ENCODE measurements around the gene TFAP2E. TPM values are rescaled to one million over a fixed set of nuclear protein-coding genes. Genes with fewer than 3 reads are reported as not detected.

Gene TFAP2E
- total and polyA plus RNA-seq, 4 donors, result 0.07 to 0.21 (median 0.09) TPM

- TF ChIP-seq HNF4A (conservative IDR thresholded peaks at IDR 0.05) (no peak), EGR1 (IDR thresholded peaks at IDR 0.05; ENCODE audit: low read depth in 2 of 2) (no peak), ATF3 (IDR thresholded peaks at IDR 0.05) (no peak), FOXA1 (IDR thresholded peaks at IDR 0.05) (no peak), MAX (IDR thresholded peaks at IDR 0.05) (no peak), NR2F2 (IDR thresholded peaks at IDR 0.05) (no peak), SP1 (IDR thresholded peaks at IDR 0.05) (no peak)
- TF ChIP-seq, protein P1, sequence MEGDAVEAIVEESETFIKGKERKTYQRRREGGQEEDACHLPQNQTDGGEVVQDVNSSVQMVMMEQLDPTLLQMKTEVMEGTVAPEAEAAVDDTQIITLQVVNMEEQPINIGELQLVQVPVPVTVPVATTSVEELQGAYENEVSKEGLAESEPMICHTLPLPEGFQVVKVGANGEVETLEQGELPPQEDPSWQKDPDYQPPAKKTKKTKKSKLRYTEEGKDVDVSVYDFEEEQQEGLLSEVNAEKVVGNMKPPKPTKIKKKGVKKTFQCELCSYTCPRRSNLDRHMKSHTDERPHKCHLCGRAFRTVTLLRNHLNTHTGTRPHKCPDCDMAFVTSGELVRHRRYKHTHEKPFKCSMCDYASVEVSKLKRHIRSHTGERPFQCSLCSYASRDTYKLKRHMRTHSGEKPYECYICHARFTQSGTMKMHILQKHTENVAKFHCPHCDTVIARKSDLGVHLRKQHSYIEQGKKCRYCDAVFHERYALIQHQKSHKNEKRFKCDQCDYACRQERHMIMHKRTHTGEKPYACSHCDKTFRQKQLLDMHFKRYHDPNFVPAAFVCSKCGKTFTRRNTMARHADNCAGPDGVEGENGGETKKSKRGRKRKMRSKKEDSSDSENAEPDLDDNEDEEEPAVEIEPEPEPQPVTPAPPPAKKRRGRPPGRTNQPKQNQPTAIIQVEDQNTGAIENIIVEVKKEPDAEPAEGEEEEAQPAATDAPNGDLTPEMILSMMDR (IDR thresholded peaks at IDR 0.05; ENCODE audit: low read depth, low read length, missing input control), result no peak
- TF ChIP-seq, protein P2, sequence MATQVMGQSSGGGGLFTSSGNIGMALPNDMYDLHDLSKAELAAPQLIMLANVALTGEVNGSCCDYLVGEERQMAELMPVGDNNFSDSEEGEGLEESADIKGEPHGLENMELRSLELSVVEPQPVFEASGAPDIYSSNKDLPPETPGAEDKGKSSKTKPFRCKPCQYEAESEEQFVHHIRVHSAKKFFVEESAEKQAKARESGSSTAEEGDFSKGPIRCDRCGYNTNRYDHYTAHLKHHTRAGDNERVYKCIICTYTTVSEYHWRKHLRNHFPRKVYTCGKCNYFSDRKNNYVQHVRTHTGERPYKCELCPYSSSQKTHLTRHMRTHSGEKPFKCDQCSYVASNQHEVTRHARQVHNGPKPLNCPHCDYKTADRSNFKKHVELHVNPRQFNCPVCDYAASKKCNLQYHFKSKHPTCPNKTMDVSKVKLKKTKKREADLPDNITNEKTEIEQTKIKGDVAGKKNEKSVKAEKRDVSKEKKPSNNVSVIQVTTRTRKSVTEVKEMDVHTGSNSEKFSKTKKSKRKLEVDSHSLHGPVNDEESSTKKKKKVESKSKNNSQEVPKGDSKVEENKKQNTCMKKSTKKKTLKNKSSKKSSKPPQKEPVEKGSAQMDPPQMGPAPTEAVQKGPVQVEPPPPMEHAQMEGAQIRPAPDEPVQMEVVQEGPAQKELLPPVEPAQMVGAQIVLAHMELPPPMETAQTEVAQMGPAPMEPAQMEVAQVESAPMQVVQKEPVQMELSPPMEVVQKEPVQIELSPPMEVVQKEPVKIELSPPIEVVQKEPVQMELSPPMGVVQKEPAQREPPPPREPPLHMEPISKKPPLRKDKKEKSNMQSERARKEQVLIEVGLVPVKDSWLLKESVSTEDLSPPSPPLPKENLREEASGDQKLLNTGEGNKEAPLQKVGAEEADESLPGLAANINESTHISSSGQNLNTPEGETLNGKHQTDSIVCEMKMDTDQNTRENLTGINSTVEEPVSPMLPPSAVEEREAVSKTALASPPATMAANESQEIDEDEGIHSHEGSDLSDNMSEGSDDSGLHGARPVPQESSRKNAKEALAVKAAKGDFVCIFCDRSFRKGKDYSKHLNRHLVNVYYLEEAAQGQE (IDR thresholded peaks at IDR 0.05), result no peak
- Histone ChIP-seq H3K9ac (ENCODE audit: low read depth in 1 of 2, low read length in 2 of 2) (no peak overlapping the region), H3K4me3 (ENCODE audit: low read depth in 1 of 3, low read length in 3 of 3) (no peak overlapping the region), H3K36me3 (ENCODE audit: control insufficient read depth in 4 of 4, insufficient read depth in 3 of 4, low read depth in 1 of 4, low read length in 3 of 4) (peaks cover 0 to 4% (median 0%) of the 10 kb centered on the region in 4 donors), H3K4me1 (ENCODE audit: control insufficient read depth in 4 of 4, insufficient read depth in 4 of 4, low read length in 3 of 4) (peaks cover 0 to 10% (median 5%) of the 10 kb centered on the region in 4 donors), H3K27me3 (ENCODE audit: control insufficient read depth in 4 of 4, insufficient read depth in 4 of 4, low read length in 3 of 4) (no peaks in the 10 kb centered on the region), H3K27ac (ENCODE audit: low read depth in 1 of 2, low read length in 2 of 2) (no peak overlapping the region), H3K9me3 (ENCODE audit: control insufficient read depth in 4 of 4, low read length in 3 of 4) (no peaks in the 10 kb centered on the region)
- WGBS, result 96% methylated on average over 2 of the region's 2 CpGs
- DNase-seq (ENCODE audit: low spot score), result no peak
Observed at GRCh38 chr1:35536556-35537162, 36.5 kb upstream of the TFAP2E start.

DNA sequence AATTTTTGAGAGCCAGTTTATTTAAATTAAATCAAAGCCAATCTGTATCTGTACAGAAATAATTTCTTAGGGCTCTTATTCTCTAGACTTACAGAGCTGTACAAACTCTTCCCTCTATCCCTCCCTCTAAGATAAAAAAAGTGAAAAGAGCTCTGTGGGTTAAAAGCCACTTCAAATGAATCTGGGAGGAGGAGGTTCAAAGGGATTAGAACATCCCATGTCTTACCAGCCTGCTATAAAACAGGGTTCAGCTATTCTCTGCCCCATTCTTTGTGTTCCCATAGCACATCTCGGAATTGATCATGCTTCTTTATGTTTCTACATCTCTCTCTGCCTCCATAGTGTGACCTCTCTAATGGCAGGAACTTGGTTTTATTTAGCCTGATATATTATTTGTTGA is 35.3 kb upstream of the TFAP2E start:
- no peak for DNase-seq (ENCODE audit: low spot score)
- no peaks in the 10 kb centered on the region for H3K27me3 ChIP-seq (ENCODE audit: control insufficient read depth in 4 of 4, insufficient read depth in 4 of 4, low read length in 3 of 4)
- no peak overlapping the region for H3K27ac ChIP-seq (ENCODE audit: low read depth in 1 of 2, low read length in 2 of 2)
- H3K4me3 ChIP-seq (ENCODE audit: low read depth in 1 of 3, low read length in 3 of 3), result no peak overlapping the region
- WGBS, result 96% methylated on average over 1 of the region's 1 CpG
- H3K36me3 ChIP-seq (ENCODE audit: control insufficient read depth in 4 of 4, insufficient read depth in 3 of 4, low read depth in 1 of 4, low read length in 3 of 4), result peaks cover 0 to 4% (median 1%) of the 10 kb centered on the region in 4 donors
- TF ChIP-seq FOXA2 (IDR thresholded peaks at IDR 0.05) (no peak), SP1 (IDR thresholded peaks at IDR 0.05) (no peak), FOXA1 (IDR thresholded peaks at IDR 0.05) (no peak), RAD21 (IDR thresholded peaks at IDR 0.05) (no peak), RXRA (IDR thresholded peaks at IDR 0.05) (no peak)
- no peaks in the 10 kb centered on the region for H3K9me3 ChIP-seq (ENCODE audit: control insufficient read depth in 4 of 4, low read length in 3 of 4)
- H3K4me1 ChIP-seq (ENCODE audit: control insufficient read depth in 4 of 4, insufficient read depth in 4 of 4, low read length in 3 of 4), result peaks cover 0 to 14% (median 5%) of the 10 kb centered on the region in 4 donors
- no peak overlapping the region for H3K9ac ChIP-seq (ENCODE audit: low read depth in 1 of 2, low read length in 2 of 2)
